Measurements from ENCODE around the gene TNKS2.

GRCh38 chr10:91875779-91876178, 77.6 kb downstream of the TNKS2 start:
- TF ChIP-seq CTCF (IDR thresholded peaks at IDR 0.05; ENCODE audit: insufficient read depth, low read length) (no peak), POLR2AphosphoS5 (IDR thresholded peaks at IDR 0.05; ENCODE audit: low read depth) (no peak)

Measured in HL-60 (cell line).